ENCODE data around the gene GYS2. TPM values are rescaled to one million over a fixed set of nuclear protein-coding genes. Genes with fewer than 3 reads are reported as not detected.

Gene GYS2
- total RNA-seq, result not detected

- DNase-seq, result no peak
- Histone ChIP-seq H3K9me3 (no peaks in the 10 kb centered on the region), H3K27me3 (no peaks in the 10 kb centered on the region), H3K36me3 (no peaks in the 10 kb centered on the region), H3K4me1 (no peaks in the 10 kb centered on the region), H3K27ac (no peak within 1 kb of the TSS), H3K4me3 (no peak within 1 kb of the TSS)
- intact Hi-C loops (cut with DNase I; ENCODE audit: low total_unique reads), result no loop called here
- no peak for TF ChIP-seq CTCF (IDR thresholded peaks at IDR 0.05)
- TF ChIP-seq POLR2A (IDR thresholded peaks at IDR 0.05), result no peak
These were observed at the start of gene GYS2 for GRCh38 chr12:21604245-21605101. TSS of gene GYS2 (minus strand) at chr12:21604847. CDS start at chr12:21604592, 255 bp downstream.

- H3K4me1 ChIP-seq, result peaks cover 0 to 4% of the 10 kb centered on the region in 2 donors
- DNase-seq, result no peak
- no peak overlapping the region for H3K4me3 ChIP-seq
- no peak overlapping the region for H3K27ac ChIP-seq
- no peaks in the 10 kb centered on the region for H3K27me3 ChIP-seq
- no peaks in the 10 kb centered on the region for H3K36me3 ChIP-seq
- TF ChIP-seq POLR2A (IDR thresholded peaks at IDR 0.05) (no peak), CTCF (IDR thresholded peaks at IDR 0.05) (no peak)
- intact Hi-C loops (cut with DNase I; ENCODE audit: low total_unique reads), result no loop called here
- no peaks in the 10 kb centered on the region for H3K9me3 ChIP-seq
These were observed 47.2 kb upstream of the GYS2 start for GRCh38 chr12:21651821-21652220.

GRCh38 chr12:21650997-21651396 is 46.4 kb upstream of the GYS2 start:
- DNase-seq, result no peak
- H3K4me3 ChIP-seq, result no peak overlapping the region
- H3K36me3 ChIP-seq, result no peaks in the 10 kb centered on the region
- no peak for TF ChIP-seq POLR2A (IDR thresholded peaks at IDR 0.05)
- no peak for TF ChIP-seq CTCF (IDR thresholded peaks at IDR 0.05)
- no peak overlapping the region for H3K27ac ChIP-seq
- intact Hi-C loops (cut with DNase I; ENCODE audit: low total_unique reads), result no loop called here
- H3K4me1 ChIP-seq, result no peaks in the 10 kb centered on the region
- H3K27me3 ChIP-seq, result no peaks in the 10 kb centered on the region
- H3K9me3 ChIP-seq, result no peaks in the 10 kb centered on the region

- no peaks in the 10 kb centered on the region for H3K4me1 ChIP-seq
- no peaks in the 10 kb centered on the region for H3K9me3 ChIP-seq
These were observed 44.4 kb upstream of the GYS2 start for GRCh38 chr12:21649034-21649433.

More at GRCh38 chr12:21649034-21649433, 44.4 kb upstream of the GYS2 start:
- Histone ChIP-seq H3K27me3 (no peaks in the 10 kb centered on the region), H3K36me3 (no peaks in the 10 kb centered on the region), H3K4me3 (no peak overlapping the region), H3K27ac (no peak overlapping the region)
- no peak for TF ChIP-seq POLR2A (IDR thresholded peaks at IDR 0.05)
- TF ChIP-seq CTCF (IDR thresholded peaks at IDR 0.05), result no peak
- intact Hi-C loops (cut with DNase I; ENCODE audit: low total_unique reads), result no loop called here
- no peak for DNase-seq

Data from uterus (tissue), 4 donors.